SK-N-SH (cell line): Measurements from ENCODE around the gene VENTX. TPM values are rescaled to one million over a fixed set of nuclear protein-coding genes. Genes with fewer than 3 reads are reported as not detected.

Experiments
- CTCF ChIA-PET: fragments of 300-600, 350-600 bp; formaldehyde crosslinking; extraction: SDS; loops from one replicate; lab custom pipeline; 2021; lab: Yijun Ruan, JAX
- POLR2A ChIA-PET: fragments of 350-600 bp; sonication (Branson Sonifier 250); formaldehyde crosslinking; extraction: SDS; loops from one replicate; lab custom pipeline; 2020; ENCODE audit warnings: antibody characterized with exemption, inconsistent platforms; lab: Yijun Ruan, JAX
- DNase-seq: peaks from one replicate; pipeline ENCODE4 v3.0.0; 2012
- H2AFZ ChIP-seq: fragments of 200-600 bp; sonication (generic); 2 replicates; pipeline ENCODE4 v1.8.1; 2016; ENCODE audit warnings: antibody characterized with exemption, mild to moderate bottlenecking, low read depth
- H3F3A ChIP-seq: fragments of 200-600 bp; sonication (generic); replicated peaks from 2 replicates; pipeline ENCODE3; 2016; ENCODE audit warnings: antibody characterized with exemption, mild to moderate bottlenecking; ENCODE audit not compliant: insufficient read depth
- H3K27ac ChIP-seq, 2 experiments: fragments of 200-500 bp in 1 of 2; fragments of 200-600 bp in 1 of 2; sonication (Bioruptor generic) in 1 of 2; sonication (generic), shearing (Covaris generic) in 1 of 2; 2 replicates each; pipeline versions ENCODE4 v1.5.1 to v1.6.1; 2014 to 2016; ENCODE audit warnings: low read depth in 2 of 2, inconsistent platforms in 1 of 2, low read length in 1 of 2, mild to moderate bottlenecking in 1 of 2, mixed read lengths in 1 of 2
- H3K27me3 ChIP-seq: fragments of 200-600 bp; sonication (generic), shearing (Covaris generic); 2 replicates; pipeline ENCODE4 v1.6.1; 2016; ENCODE audit warnings: mixed run types; ENCODE audit not compliant: insufficient read depth
- H3K36me3 ChIP-seq, 2 experiments: fragments of 200-500 bp in 1 of 2; fragments of 200-600 bp in 1 of 2; sonication (Bioruptor generic) in 1 of 2; sonication (generic) in 1 of 2; replicated peaks in 1 of 2; 2 replicates each; pipeline versions ENCODE3 to v1.5.1; 2014 to 2016; ENCODE audit warnings: low read length in 1 of 2, mild to moderate bottlenecking in 1 of 2; ENCODE audit not compliant: insufficient read depth in 2 of 2, control insufficient read depth in 1 of 2
- H3K4me1 ChIP-seq, 2 experiments: fragments of 200-500 bp in 1 of 2; fragments of 200-600 bp in 1 of 2; sonication (Bioruptor generic) in 1 of 2; sonication (generic), shearing (Covaris generic) in 1 of 2; 2 replicates each; pipeline versions ENCODE4 v1.5.1 to v1.6.1; 2014 to 2016; ENCODE audit warnings: low read depth in 1 of 2, low read length in 1 of 2, mixed run types in 1 of 2; ENCODE audit not compliant: insufficient read depth in 2 of 2, control insufficient read depth in 1 of 2
- H3K4me2 ChIP-seq: fragments of 200-600 bp; sonication (generic), shearing (Covaris generic); 2 replicates; pipeline ENCODE4 v1.6.1; 2017; ENCODE audit warnings: mixed run types
- H3K4me3 ChIP-seq, 2 experiments: fragments of 200-500 bp in 1 of 2; fragments of 200-600 bp in 1 of 2; sonication (Bioruptor generic) in 1 of 2; sonication (generic), shearing (Covaris generic) in 1 of 2; 2 replicates each; pipeline versions ENCODE4 v1.5.1 to v1.8.1; 2014 to 2016; ENCODE audit warnings: low read depth in 2 of 2, inconsistent platforms in 1 of 2, low read length in 1 of 2, mild to moderate bottlenecking in 1 of 2, mixed read lengths in 1 of 2, moderate library complexity in 1 of 2
- H3K79me2 ChIP-seq: fragments of 200-600 bp; sonication (generic); 2 replicates; pipeline ENCODE4 v1.8.1; 2017; ENCODE audit warnings: mild to moderate bottlenecking; ENCODE audit not compliant: insufficient read depth
- H3K9ac ChIP-seq: fragments of 200-600 bp; sonication (generic); 2 replicates; pipeline ENCODE4 v1.6.1; 2017; ENCODE audit warnings: mixed run types
- H3K9me2 ChIP-seq: fragments of 200-600 bp; sonication (generic); 2 replicates; pipeline ENCODE4 v1.6.1; 2017; ENCODE audit warnings: mixed run types
- H3K9me3 ChIP-seq: fragments of 200-600 bp; sonication (generic); 2 replicates; pipeline ENCODE4 v1.6.1; 2017; ENCODE audit warnings: mixed run types, mild to moderate bottlenecking, moderate library complexity
- H4K20me1 ChIP-seq: fragments of 200-600 bp; sonication (generic); 2 replicates; pipeline ENCODE4 v1.6.1; 2017; ENCODE audit warnings: mild to moderate bottlenecking, mixed run types; ENCODE audit not compliant: insufficient read depth
- CTCF ChIP-seq: fragments of 200-600 bp; sonication (generic); IDR thresholded peaks from 2 replicates; pipeline ENCODE4 v1.6.1; 2017; ENCODE audit warnings: antibody characterized with exemption, mild to moderate bottlenecking, moderate library complexity
- EP300 ChIP-seq, 2 experiments: IDR thresholded peaks; 2 replicates each; pipeline versions ENCODE4 v1.4.0 to v1.6.1; 2012; ENCODE audit warnings: borderline replicate concordance in 1 of 2, low read depth in 1 of 2, low read length in 1 of 2
- FOXJ3 ChIP-seq: sonication (generic); formaldehyde crosslinking; IDR thresholded peaks from 2 replicates; pipeline ENCODE4 v1.5.1; 2020; ENCODE audit warnings: mild to moderate bottlenecking, missing genetic modification reagents
- GABPA ChIP-seq: IDR thresholded peaks from 2 replicates; pipeline ENCODE4 v1.4.0; 2012; ENCODE audit warnings: low read depth, mild to moderate bottlenecking
- IRF3 ChIP-seq: fragments of 150-350 bp; IDR thresholded peaks from 2 replicates; pipeline ENCODE4 v1.6.1; 2016; ENCODE audit warnings: mild to moderate bottlenecking, low read depth, low read length
- JUND ChIP-seq: IDR thresholded peaks from 2 replicates; pipeline ENCODE4 v1.4.0; 2012
- MAX ChIP-seq: IDR thresholded peaks from 2 replicates; pipeline ENCODE4 v1.4.0; 2012; ENCODE audit warnings: low read depth
- MXI1 ChIP-seq: IDR thresholded peaks from 2 replicates; pipeline ENCODE4 v1.6.1; 2012; ENCODE audit warnings: mild to moderate bottlenecking, low read depth, low read length, improper control_type of control experiment
- PBX3 ChIP-seq: IDR thresholded peaks from 2 replicates; pipeline ENCODE4; 2012
- POLR2AphosphoS5 ChIP-seq: IDR thresholded peaks from 2 replicates; pipeline ENCODE4 v1.6.1; 2012; ENCODE audit warnings: low read depth, low read length
- RAD21 ChIP-seq: IDR thresholded peaks from 2 replicates; pipeline ENCODE4 v1.6.1; 2012; ENCODE audit warnings: mild to moderate bottlenecking, low read length
- RCOR1 ChIP-seq: fragments of 150-350 bp; IDR thresholded peaks from 2 replicates; pipeline ENCODE4 v1.6.1; 2017; ENCODE audit warnings: antibody characterized with exemption, low read length
- RFX5 ChIP-seq: IDR thresholded peaks from 2 replicates; pipeline ENCODE4 v1.6.1; 2012; ENCODE audit warnings: mild to moderate bottlenecking, improper control_type of control experiment, low read length
- SMC3 ChIP-seq: IDR thresholded peaks from 2 replicates; pipeline ENCODE4 v1.6.1; 2012; ENCODE audit warnings: low read depth, low read length, improper control_type of control experiment
- USF1 ChIP-seq: IDR thresholded peaks from 2 replicates; pipeline ENCODE4 v1.4.0; 2012; ENCODE audit warnings: low read depth, borderline replicate concordance
- USF2 ChIP-seq: fragments of 150-350 bp; IDR thresholded peaks from 2 replicates; pipeline ENCODE4 v1.6.1; 2017; ENCODE audit warnings: antibody characterized with exemption, low read length, low read depth, borderline replicate concordance
- ZBTB33 ChIP-seq: IDR thresholded peaks from 2 replicates; pipeline ENCODE4 v1.4.0; 2012; ENCODE audit warnings: low read depth, borderline replicate concordance
- WGBS: methylation state at CpG from one replicate; pipeline ENCODE4 v1.1.6; 2017; ENCODE audit warnings: low lambda C conversion rate; 5-methylcytosine and 5-hydroxymethylcytosine counted together
- polyA plus RNA-seq, 3 experiments: library from polyadenylated mRNA; depleted of rRNA; stranded (reverse); fragments of >200 nt; gene quantifications; 2 replicates each; pipeline ENCODE4 v1.2.3, GENCODE V29; 2012

Gene VENTX
- polyA plus RNA-seq, 1 of the 3 experiments (the other 2 are of a cell fraction) = not detected

GRCh38 chr10:133212853-133213494 lies 24.7 kb upstream of the VENTX start:
- no peak overlapping the region for H2AFZ ChIP-seq
- DNase-seq = no peak
- H3F3A ChIP-seq = no peaks in the 10 kb centered on the region
- H3K4me2 ChIP-seq = no peak overlapping the region
- WGBS = 17% methylated on average over 4 of the region's 20 CpGs
- no peaks in the 10 kb centered on the region for H3K9me2 ChIP-seq
- no peak overlapping the region for H3K4me3 ChIP-seq
- CTCF ChIA-PET = interaction anchor here (0.7 kb wide), 1 partner anchor 12 kb away, joined by 3 read pairs; no protein-coding TSS in a partner anchor
- H3K36me3 ChIP-seq = no peaks in the 10 kb centered on the region
- H3K9me3 ChIP-seq = no peaks in the 10 kb centered on the region
- no peaks in the 10 kb centered on the region for H3K4me1 ChIP-seq
- H3K9ac ChIP-seq = no peak overlapping the region
- no peak for TF ChIP-seq EP300 (IDR thresholded peaks at IDR 0.05; ENCODE audit: borderline replicate concordance in 1 of 2, low read depth in 1 of 2, low read length in 1 of 2)
- TF ChIP-seq IRF3 = no peak
- TF ChIP-seq MAX = no peak
- no peak for TF ChIP-seq USF1
- no peak for TF ChIP-seq RCOR1
- no peak for TF ChIP-seq ZBTB33
- no peak for TF ChIP-seq SMC3
- TF ChIP-seq, all 33 proteins: peak for 0
- H3K27ac ChIP-seq = no peak overlapping the region
- no peaks in the 10 kb centered on the region for H4K20me1 ChIP-seq
- no peaks in the 10 kb centered on the region for H3K79me2 ChIP-seq
- POLR2A ChIA-PET = no interaction called here
- H3K27me3 ChIP-seq = peaks cover 41% of the 10 kb centered on the region

GRCh38 chr10:133213641-133214467 lies 23.8 kb upstream of the VENTX start:
- H3K4me1 ChIP-seq = no peaks in the 10 kb centered on the region
- H3K36me3 ChIP-seq = no peaks in the 10 kb centered on the region
- ChIA-PET POLR2A (no interaction called here), CTCF (interaction anchor here (0.7 kb wide), 1 partner anchor 12 kb away, joined by 3 read pairs; no protein-coding TSS in a partner anchor)
- no peaks in the 10 kb centered on the region for H4K20me1 ChIP-seq
- H3K27me3 ChIP-seq = peaks cover 50% of the 10 kb centered on the region
- H3F3A ChIP-seq = no peaks in the 10 kb centered on the region
- no peak overlapping the region for H3K27ac ChIP-seq
- H3K79me2 ChIP-seq = no peaks in the 10 kb centered on the region
- no peak overlapping the region for H3K4me3 ChIP-seq
- 50% methylated on average over 19 of the region's 32 CpGs for WGBS
- H3K9me2 ChIP-seq = no peaks in the 10 kb centered on the region
- H2AFZ ChIP-seq = no peak overlapping the region
- no peak overlapping the region for H3K4me2 ChIP-seq
- DNase-seq = no peak
- H3K9ac ChIP-seq = no peak overlapping the region
- no peaks in the 10 kb centered on the region for H3K9me3 ChIP-seq
- TF ChIP-seq JUND = no peak
- no peak for TF ChIP-seq RFX5
- no peak for TF ChIP-seq MXI1
- no peak for TF ChIP-seq CTCF
- TF ChIP-seq POLR2AphosphoS5 = no peak
- TF ChIP-seq GABPA = no peak
- TF ChIP-seq FOXJ3 (CRISPR knock-in tag) = no peak
- TF ChIP-seq PBX3 = no peak
- no peak for TF ChIP-seq RCOR1
- TF ChIP-seq USF2 = no peak
- no peak for TF ChIP-seq RAD21
